NCI-H524 treated with DMSO at 0.1 percent for 48 hours (cell line): ENCODE results near the gene SDHA.
"Not testable (repeated sequence)": the region's sequence is repeated elsewhere in the genome, so short reads cannot be mapped to it uniquely, and the experiment has no call there.

Experiments used
- DNase-seq: peaks from one replicate; lab custom pipeline; 2025; lab: John Stamatoyannopoulos, UW

The SDHA gene

GRCh38 chr5:186091-187041 lies 31.8 kb upstream of the SDHA start:
- no peak for DNase-seq

GRCh38 chr5:187042-187431 lies 31.1 kb upstream of the SDHA start:
- no peak for DNase-seq

GRCh38 chr5:187617-188451 lies 30.3 kb upstream of the SDHA start:
- no peak for DNase-seq

- peak; percentile 55 for DNase-seq
Observed at GRCh38 chr5:188488-189481, 29.3 kb upstream of the SDHA start.

- DNase-seq: no peak
Observed at GRCh38 chr5:189486-189885, 28.6 kb upstream of the SDHA start.

- no peak for DNase-seq
Observed at GRCh38 chr5:189976-190365, 28.1 kb upstream of the SDHA start.

- no peak for DNase-seq
Observed at GRCh38 chr5:190366-191035, 27.6 kb upstream of the SDHA start.

- DNase-seq: no peak
Observed at GRCh38 chr5:191036-191948, 26.8 kb upstream of the SDHA start, which contains the start of gene LRRC14B. Gene LRRC14B (plus strand): TSS chr5:191495. CDS start chr5:191539, 44 bp downstream.

- DNase-seq: no peak
Observed at GRCh38 chr5:191949-192690, 26.0 kb upstream of the SDHA start.

- DNase-seq: no peak
Observed at GRCh38 chr5:192691-192969, 25.5 kb upstream of the SDHA start.

GRCh38 chr5:192970-193831 lies 24.9 kb upstream of the SDHA start:
- DNase-seq: no peak

- no peak for DNase-seq
Observed at GRCh38 chr5:194102-194501, 24.0 kb upstream of the SDHA start.

GRCh38 chr5:194603-195209 lies 23.4 kb upstream of the SDHA start:
- DNase-seq: no peak

- DNase-seq: no peak
Observed at GRCh38 chr5:195401-196160, 22.5 kb upstream of the SDHA start.

- no peak for DNase-seq
Observed at GRCh38 chr5:196350-196749, 21.8 kb upstream of the SDHA start.

- DNase-seq: not testable (repeated sequence)
Observed at GRCh38 chr5:197031-197430, 21.1 kb upstream of the SDHA start.

GRCh38 chr5:197892-198489 lies 20.1 kb upstream of the SDHA start:
- DNase-seq: no peak
